HG03457 (cell line): ENCODE data around the gene CCDC51.

Source experiments
- ATAC-seq: cut with Tn5 transposase; IDR thresholded peaks from one replicate; pipeline ENCODE4 v1.9.1; 2021; ENCODE audit warnings: moderate number of reproducible peaks; ENCODE audit not compliant: unreplicated experiment

Gene CCDC51

GRCh38 chr3:48422272-48422671 is 17.6 kb downstream of the CCDC51 start:
- ATAC-seq = no peak

- no peak for ATAC-seq
Observed at GRCh38 chr3:48420561-48420960, 19.4 kb downstream of the CCDC51 start.

- no peak for ATAC-seq
Observed at GRCh38 chr3:48419597-48419996, 20.3 kb downstream of the CCDC51 start.

GRCh38 chr3:48419149-48419548 is 20.8 kb downstream of the CCDC51 start:
- ATAC-seq = no peak

GRCh38 chr3:48418651-48419050 is 21.3 kb downstream of the CCDC51 start:
- ATAC-seq = no peak

- no peak for ATAC-seq
Observed at GRCh38 chr3:48418140-48418539, 21.8 kb downstream of the CCDC51 start.

GRCh38 chr3:48417529-48418108 is 22.3 kb downstream of the CCDC51 start:
- no peak for ATAC-seq

- no peak for ATAC-seq
Observed at GRCh38 chr3:48416546-48416945, 23.4 kb downstream of the CCDC51 start.

- ATAC-seq = no peak
Observed at GRCh38 chr3:48416091-48416505, 23.8 kb downstream of the CCDC51 start.

- no peak for ATAC-seq
Observed at GRCh38 chr3:48415251-48415953, 24.5 kb downstream of the CCDC51 start.

GRCh38 chr3:48414376-48415250 is 25.3 kb downstream of the CCDC51 start:
- no peak for ATAC-seq

- ATAC-seq = no peak
Observed at GRCh38 chr3:48413611-48414010, 26.3 kb downstream of the CCDC51 start.

GRCh38 chr3:48413086-48413485 is 26.8 kb downstream of the CCDC51 start:
- no peak for ATAC-seq

GRCh38 chr3:48412375-48413001 is 27.4 kb downstream of the CCDC51 start:
- ATAC-seq = no peak

- no peak for ATAC-seq
Observed at GRCh38 chr3:48411606-48412374, 28.1 kb downstream of the CCDC51 start.

- ATAC-seq = no peak
Observed at GRCh38 chr3:48411041-48411588, 28.8 kb downstream of the CCDC51 start.

GRCh38 chr3:48410205-48411040 is 29.5 kb downstream of the CCDC51 start:
- no peak for ATAC-seq

- ATAC-seq = no peak
Observed at GRCh38 chr3:48409291-48410201, 30.4 kb downstream of the CCDC51 start.
